Activated CD8-positive, alpha-beta memory T cell treated with anti-CD3 and anti-CD28 coated beads for 36 hours (primary cell): ENCODE measurements around the gene MALT1. TPM values are rescaled to one million over a fixed set of nuclear protein-coding genes. Genes with fewer than 3 reads are reported as not detected.

Experiments used
- CTCF ChIA-PET: fragments of 350-600 bp; sonication (Branson Sonifier 250); formaldehyde crosslinking; loops from one replicate; lab custom pipeline; 2021; ENCODE audit warnings: antibody characterized with exemption; lab: Charles Lee
- POLR2A ChIA-PET: fragments of 350-600 bp; sonication (Branson Sonifier 250); formaldehyde crosslinking; loops from one replicate; lab custom pipeline; 2021; ENCODE audit warnings: antibody characterized with exemption; lab: Charles Lee
- total RNA-seq, 2 experiments: library from RNA; stranded (reverse); gene quantifications; one replicate each; pipeline ENCODE4 v1.2.3, GENCODE V29; 2021

The MALT1 gene
- total RNA-seq, 2 experiments from 2014 or later = 30.3 to 32.9 TPM

DNA sequence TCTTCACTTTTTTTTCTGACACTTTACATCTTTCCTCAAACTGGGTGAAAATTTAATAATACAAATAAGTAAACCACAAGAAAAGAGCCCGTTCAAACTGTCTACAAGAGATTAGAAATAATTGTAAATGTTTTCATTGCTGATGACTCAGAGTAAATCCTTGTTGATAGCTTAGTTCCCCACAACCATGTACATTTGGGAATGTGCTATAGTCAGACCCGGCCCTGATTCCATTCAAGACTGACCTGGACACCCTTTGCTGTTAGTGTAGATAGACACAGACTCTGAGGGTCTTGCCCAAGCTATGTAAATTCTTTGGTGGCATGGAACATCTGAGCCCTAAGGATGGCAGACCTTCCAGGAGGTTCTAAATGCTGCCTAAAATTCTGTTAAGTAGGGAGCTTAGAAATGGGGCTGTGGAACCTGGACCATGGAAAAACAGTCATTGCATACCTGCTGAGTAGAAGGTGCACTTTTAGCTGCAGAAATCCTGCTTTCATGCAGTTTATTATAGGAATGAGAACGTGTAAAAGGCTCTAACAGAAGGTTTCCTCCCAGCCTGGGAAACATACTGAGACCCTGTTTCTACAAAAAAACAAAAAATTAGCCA lies 3.7 kb downstream of the MALT1 start:
- ChIA-PET POLR2A (no interaction called here), CTCF (interaction anchor here (1.3 kb wide), 1 partner anchor 146 kb away, joined by 3 read pairs; no protein-coding TSS in a partner anchor)

DNA sequence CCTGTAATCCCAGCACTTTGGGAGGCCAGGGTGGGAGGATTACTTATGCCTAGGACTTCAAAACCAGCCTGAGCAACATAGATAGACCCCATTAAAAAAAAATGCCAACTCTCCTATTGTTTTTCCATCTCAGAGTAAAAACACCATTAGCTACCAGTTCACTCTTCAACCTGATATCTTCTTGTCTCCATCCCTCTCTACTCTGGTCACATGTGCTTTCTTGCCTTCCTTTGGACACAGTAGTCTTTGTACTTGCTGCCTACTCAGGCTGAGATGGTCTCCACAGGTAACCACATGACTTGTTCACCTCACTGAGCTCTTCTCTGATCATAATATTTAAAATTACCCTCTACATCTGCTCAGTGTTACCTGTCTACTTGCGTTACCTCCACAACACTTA lies 5.0 kb downstream of the MALT1 start:
- POLR2A ChIA-PET = no interaction called here
- CTCF ChIA-PET = no interaction called here

DNA sequence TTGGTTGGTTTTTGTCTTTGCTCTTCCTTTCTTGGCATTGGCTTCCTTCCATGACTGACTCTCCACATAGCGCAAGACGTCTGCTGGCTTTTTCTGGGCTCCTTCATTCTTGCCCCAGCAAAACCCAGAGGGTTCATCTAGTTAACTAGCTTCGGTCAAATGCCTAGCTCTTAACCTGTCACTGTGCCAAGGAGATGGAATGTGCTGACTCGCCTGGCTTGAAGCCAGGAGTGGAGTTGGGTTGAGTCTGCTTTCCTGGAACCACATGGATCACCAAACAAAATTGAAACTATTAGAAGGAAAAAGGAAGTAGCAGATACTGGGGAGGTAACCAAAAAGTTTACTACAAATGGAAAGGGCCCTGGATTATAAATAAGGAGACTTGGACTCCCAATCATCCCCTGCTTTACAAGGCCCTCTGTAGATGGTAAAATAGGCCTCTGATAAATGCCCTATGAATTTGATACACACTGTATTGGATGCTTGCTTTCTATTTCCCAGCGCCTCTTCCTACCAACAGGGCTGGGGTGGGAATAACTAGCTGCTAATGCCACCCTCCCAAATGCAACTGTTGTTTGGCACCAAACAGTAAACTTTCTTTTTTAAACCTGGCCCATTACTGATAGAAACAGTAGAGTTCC lies 11.3 kb downstream of the MALT1 start:
- ChIA-PET POLR2A (interaction anchor here (0.8 kb wide), 1 partner anchor 11 kb away, joined by 4 read pairs; the partner anchor contains the start of gene MALT1), CTCF (no interaction called here)

DNA sequence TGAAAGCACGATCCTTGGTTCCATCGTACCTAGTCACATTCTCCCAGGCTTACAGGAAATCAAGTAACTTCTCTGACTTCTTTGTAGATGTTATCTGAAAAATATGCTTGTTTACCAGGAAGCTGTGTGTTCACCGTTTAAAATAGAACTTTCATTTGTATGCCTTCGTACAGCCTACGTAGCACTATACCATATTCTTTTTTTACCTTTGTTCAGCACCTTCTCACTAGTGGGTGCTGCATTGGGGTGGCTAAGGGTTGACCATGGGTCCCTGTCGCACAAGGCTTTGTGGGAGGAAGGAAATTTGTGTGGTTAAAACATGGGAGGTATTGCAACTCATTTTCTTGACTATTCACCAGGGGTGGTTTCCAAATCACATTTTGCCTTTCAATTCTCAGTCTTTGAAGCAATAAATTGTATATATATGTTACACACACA lies 16.6 kb downstream of the MALT1 start:
- CTCF ChIA-PET = interaction anchor here (1.8 kb wide), 1 partner anchor 16 kb away, joined by 5 read pairs; the partner anchor contains the start of gene MALT1
- POLR2A ChIA-PET = interaction anchor here (1.5 kb wide), 1 partner anchor 16 kb away, joined by 4 read pairs; no protein-coding TSS in a partner anchor

DNA sequence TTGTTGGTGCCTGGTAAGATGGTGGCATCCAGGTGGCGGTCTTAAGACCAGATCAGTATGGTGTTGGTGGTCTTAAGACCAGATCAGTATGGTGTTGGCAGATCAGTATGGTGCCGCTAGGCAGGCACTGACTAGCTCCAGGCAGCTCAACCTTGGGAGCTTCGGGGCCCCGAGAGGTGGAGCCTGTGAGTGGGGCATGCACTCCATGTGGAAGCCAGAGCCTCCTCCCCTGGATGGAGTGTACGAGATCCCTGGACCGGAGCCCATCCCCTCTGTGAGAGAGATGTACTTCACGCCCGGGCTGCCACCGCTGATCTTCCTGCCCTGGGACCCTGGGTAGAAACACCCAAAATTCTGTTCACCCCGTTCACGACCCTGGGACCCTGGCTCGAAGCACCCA lies 19.0 kb downstream of the MALT1 start:
- ChIA-PET POLR2A (interaction anchor here (1.0 kb wide), 1 partner anchor 19 kb away, joined by 4 read pairs; the partner anchor contains the start of gene MALT1), CTCF (no interaction called here)

DNA sequence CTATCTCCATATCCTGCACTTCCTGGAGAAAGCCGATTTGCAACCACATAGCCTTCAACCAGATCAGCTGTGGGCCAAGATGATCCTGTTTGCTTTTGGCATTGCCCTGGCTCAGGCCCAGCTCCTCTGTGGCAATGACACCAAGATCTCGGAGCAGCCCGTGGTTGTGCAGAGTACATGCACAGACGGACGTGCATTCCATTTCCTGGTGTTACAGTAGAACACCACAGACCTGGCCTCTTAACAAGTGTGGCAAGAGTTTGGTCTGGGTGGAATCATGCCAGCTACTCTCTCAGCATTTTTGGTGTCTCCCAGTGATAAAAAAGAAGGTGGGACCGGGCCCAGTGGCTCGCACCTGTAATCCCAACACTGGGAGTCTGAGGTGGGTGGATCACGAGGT lies 20.0 kb downstream of the MALT1 start:
- ChIA-PET CTCF (interaction anchor here (0.6 to 0.8 kb wide), 2 partner anchors 20 to 70 kb away, joined by 3 read pairs; partner anchors contain the start of gene MALT1), POLR2A (interaction anchor here (0.5 to 0.7 kb wide), 2 partner anchors 11 to 349 kb away, joined by 3 read pairs; no protein-coding TSS in a partner anchor)

DNA sequence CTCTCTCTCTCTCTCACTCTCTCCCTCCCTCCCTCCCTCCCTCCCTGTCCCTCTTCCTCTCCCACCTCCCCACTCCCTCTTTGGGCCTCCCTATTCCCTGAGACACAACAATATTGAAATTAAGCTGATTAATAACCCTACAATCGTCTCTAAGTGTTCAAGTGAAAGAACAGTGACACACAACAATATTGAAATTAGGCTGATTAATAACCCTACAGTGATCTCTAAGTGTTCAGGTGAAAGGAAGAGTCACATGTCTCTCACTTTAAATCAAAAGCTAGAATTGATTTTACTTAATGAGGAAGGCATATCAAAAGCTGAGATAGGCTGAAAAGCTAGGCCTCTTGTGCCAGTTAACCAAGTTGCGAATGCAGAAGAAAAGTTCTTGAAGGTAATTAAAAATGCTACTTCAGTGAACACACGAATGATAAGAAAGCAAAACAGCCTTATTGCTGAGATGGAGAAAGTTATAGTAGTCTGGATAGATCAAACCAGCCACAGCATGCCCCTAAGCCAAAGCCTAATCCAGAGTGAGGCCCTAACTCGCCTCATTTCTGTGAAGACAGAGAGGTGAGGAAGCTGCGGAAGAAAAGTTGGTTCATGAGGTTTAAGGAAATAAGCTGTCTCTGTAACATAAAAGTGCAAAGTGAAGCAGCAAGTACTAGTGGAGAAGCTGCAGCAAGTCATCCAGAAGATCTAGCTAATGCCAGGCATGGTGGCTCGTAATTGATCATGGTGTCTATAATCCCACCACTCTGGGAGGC lies 21.3 kb downstream of the MALT1 start:
- CTCF ChIA-PET = interaction anchor here (0.6 to 1.3 kb wide), 7 partner anchors 21 to 198 kb away, joined by 3 to 5 read pairs (median 3); no protein-coding TSS in a partner anchor
- POLR2A ChIA-PET = interaction anchor here (0.6 to 2.1 kb wide), 3 partner anchors 12 to 42 kb away, joined by 3 to 12 read pairs (median 4); partner anchors contain the start of gene MALT1

DNA sequence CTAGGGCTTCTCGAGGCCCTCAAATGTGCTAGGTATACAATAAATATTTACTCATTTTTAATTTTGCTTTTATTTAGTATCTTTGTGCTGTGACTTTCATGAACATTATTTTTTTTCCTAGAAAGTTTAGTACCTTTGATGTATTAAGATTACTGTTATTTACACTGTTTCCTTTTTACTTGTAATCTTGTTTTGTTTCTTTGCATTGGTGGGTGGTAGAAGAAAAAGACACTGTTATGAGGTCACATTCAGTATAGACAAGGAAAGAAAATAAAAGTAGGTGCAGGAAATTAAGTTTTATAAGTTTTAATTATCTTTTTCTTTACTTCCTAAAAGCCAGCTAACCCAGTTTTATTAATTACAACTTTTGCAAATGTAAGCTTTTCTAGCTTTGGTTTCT lies 23.0 kb downstream of the MALT1 start:
- CTCF ChIA-PET = no interaction called here

DNA sequence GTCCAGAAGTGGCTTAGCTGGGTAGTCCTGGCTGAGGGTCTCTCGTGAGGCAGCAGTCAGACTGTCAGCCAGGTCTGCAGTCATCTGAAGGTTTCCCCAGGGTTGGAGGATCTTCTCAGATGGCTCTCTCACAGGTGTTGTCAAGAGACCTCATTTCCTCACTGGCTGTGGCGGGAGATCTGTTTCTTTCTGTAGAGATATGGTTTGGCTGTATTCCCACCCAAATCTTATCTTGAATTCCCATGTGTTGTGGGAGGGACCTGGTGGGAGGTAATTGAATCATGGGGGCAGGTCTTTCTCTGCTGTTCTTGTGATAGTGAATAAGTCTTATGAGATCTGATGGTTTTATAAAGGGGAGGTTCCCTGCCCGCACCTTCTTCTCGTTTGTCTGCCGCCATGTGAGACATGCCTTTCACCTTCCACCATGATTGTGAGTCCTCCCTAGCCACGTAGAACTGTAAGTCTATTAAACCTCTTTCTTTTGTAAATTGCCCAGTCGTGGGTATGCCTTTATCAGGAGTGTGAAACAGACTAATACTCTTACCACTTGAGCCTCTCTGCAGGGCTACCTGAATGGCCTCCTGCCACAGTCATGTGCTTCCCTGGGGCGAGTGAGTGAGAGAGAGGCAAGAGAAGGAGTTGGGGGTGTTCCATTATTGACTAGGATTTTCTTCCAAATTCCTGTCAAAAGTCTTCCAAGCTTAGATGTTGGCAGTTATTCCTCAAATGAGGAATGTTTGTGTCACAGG lies 23.6 kb downstream of the MALT1 start:
- CTCF ChIA-PET = interaction anchor here (1.1 kb wide), 1 partner anchor 24 kb away, joined by 3 read pairs; the partner anchor contains the start of gene MALT1
- POLR2A ChIA-PET = no interaction called here

More for the DNA sequence above, 23.0 kb downstream of the MALT1 start:
- POLR2A ChIA-PET = no interaction called here

DNA sequence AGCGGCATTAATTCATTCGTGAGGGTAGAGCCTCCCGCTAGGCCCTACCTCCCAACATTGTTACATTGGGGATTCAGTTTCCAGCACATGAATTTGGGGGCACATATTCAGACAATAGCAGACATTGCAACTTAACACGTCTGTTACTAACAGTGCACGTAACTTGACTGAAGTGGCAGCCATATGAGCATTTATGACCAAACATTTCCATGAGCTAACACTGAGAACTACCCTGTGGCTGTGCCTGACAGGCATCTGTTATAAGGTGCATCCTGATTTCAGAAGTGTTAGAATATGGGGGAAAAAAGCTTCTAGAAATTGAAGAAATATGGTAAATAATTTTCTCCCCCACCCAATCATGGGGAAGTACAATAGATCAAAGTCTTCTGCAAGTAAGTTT lies 24.5 kb downstream of the MALT1 start:
- POLR2A ChIA-PET = no interaction called here
- CTCF ChIA-PET = interaction anchor here (1.1 kb wide), 1 partner anchor 25 kb away, joined by 3 read pairs; the partner anchor contains the start of gene MALT1

DNA sequence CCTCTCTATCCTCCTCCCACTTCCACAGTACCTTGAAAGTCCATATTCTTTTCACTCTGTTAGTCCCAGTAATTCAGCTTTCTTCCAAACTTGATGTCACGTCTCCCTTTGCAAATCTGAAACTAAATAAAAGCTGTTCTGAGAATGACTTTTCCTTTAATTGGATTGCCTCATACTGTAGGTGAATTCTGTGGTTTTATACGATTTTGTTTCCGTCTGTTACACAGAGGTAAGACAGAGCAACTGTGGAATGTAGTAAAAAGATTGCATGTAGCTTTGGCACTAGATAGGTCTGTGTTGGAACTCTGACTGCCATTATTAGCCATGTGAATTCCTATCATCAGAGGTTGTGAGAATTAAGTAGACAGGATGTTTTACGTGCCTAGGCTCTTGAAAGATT lies 25.9 kb downstream of the MALT1 start:
- ChIA-PET POLR2A (no interaction called here), CTCF (interaction anchor here (0.7 kb wide), 1 partner anchor 38 kb away, joined by 3 read pairs; no protein-coding TSS in a partner anchor)

DNA sequence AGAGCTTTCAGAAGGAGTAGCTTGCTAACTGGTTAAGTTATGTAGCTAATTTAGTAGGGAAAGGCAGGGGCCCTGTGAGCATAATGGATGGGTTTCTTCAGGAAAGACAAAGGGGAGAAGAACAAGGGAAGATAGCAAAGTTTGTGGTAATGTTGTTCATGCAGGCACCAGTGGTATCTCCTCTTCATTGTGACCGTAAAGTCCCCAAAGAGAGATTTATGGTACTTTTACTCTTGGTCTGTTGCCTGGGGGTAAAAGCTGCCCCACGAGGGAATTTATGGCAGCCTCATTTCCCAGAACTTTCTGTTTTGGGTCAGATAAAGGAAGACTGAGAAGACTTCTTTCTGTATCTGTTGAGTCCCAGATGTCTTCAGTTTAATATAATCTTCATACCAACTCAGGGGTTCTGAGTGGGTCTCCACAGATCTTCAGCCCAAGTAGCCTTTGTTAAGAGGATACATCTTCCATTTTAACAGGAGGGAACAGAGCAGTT lies 27.5 kb downstream of the MALT1 start:
- ChIA-PET POLR2A (no interaction called here), CTCF (no interaction called here)

DNA sequence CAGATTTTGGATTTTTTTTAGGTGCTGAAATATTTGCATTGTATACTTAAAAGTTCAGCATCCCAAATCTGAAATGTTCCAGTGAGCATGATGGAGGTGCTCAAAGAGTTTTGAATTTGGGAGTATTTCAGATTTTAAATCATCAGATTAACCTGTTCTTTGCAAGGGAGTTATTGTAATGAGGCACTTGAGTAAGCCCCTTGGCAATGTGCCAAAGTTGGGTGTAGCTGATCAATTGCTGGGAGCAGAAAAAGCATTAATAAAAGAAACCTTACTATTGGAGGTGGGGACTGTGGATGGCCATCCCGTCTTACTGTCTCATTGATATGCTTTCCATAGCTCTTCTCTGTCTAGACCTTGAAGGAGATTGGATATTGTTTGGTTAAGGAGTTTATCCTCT lies 28.3 kb downstream of the MALT1 start:
- ChIA-PET POLR2A (interaction anchor here (1.2 kb wide), 1 partner anchor 28 kb away, joined by 8 read pairs; the partner anchor contains the start of gene MALT1), CTCF (no interaction called here)

DNA sequence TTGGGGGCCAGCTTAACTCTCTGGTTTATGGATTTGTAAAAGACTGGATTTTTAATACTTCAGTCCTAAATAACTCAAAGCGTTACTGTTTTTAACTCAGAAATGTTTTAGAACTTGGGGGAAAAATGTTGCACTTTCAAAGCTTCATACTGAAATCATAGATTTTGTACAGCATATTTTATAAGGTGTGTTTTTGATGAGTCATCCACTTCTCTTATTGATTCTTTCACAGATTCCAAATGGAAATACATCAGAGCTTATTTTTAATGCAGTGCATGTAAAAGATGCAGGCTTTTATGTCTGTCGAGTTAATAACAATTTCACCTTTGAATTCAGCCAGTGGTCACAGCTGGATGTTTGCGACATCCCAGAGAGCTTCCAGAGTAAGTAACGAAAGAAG lies 28.9 kb downstream of the MALT1 start:
- ChIA-PET POLR2A (interaction anchor here (1.2 kb wide), 1 partner anchor 29 kb away, joined by 8 read pairs; the partner anchor contains the start of gene MALT1), CTCF (no interaction called here)

DNA sequence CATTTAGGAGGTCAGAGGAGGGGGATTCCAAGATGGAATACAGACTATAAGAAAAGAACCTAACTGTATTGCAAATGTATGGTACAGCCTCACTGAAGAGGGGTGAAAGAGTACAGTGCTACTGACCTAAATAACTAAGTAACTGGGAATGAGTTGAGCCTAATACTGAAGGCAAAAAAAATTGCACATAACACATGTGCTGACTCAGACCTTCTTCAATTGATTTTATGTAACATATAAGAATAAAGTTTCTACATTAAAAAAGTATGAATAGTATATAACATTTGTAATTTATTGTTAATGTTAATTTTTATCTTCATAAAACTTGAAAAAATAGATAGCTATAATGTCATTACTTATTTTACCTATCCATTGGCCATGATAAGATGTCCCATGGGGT lies 41.7 kb downstream of the MALT1 start:
- ChIA-PET CTCF (interaction anchor here (0.6 kb wide), 1 partner anchor 97 kb away, joined by 3 read pairs; no protein-coding TSS in a partner anchor), POLR2A (no interaction called here)

DNA sequence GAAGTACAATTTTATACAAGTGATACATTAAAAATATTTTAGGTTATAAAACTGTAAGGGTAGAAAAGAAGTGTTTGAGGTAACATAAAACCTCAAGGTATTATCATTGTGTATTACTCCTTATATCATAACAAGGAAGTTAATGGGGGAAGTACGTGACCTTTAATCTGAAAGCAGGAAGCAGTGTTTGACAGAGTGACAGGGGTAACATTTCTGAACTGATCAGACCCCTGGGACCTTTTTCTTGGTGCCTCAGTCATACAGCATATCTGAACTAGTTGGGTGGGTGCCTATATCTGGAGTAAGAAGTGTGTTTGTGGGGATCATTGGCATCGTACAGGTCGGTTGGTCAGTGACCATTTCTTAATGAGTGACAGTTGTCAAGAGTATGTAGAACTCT lies 43.0 kb downstream of the MALT1 start:
- CTCF ChIA-PET = no interaction called here

DNA sequence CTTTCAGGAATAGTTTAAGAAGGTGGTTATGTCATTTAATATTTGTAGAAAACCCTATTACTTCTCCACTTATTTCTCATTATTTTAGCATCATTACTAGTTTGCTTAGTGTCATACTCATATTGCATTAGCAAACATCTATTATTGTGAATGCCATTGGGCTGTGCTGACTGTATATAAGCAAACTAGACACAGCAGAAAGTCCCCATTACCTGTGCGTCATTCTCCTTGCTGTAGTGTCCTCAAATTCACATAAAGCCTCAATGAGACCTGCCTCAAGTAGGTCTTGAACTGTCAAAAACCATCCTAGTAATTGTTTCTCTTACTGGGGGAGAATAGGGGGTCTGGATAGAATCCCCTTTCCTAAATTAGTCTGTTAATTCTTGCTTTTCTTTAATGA lies 43.6 kb downstream of the MALT1 start:
- POLR2A ChIA-PET = no interaction called here

More for the DNA sequence above, 43.0 kb downstream of the MALT1 start:
- POLR2A ChIA-PET = no interaction called here

DNA sequence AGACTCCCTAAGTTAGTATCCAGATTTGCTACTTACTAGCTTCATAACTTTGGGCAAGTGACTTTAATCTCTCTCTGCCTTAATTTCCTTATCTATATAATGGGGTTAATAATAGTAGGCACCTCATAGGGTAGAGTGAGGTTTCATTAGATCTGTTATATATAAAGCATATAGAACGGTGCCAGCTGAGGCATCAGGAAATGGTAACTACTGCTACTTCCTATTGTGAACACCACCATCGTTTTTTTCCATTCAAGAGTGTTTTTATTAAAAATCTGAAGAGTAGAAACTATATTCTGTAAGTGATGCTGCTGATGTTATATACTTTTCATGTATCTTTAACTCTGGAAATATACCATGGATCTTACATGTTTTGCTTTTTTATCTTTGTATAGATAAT lies 44.3 kb downstream of the MALT1 start:
- CTCF ChIA-PET = no interaction called here
- POLR2A ChIA-PET = interaction anchor here (0.5 kb wide), 1 partner anchor 43 kb away, joined by 8 read pairs; no protein-coding TSS in a partner anchor

More for the DNA sequence above, 43.6 kb downstream of the MALT1 start:
- CTCF ChIA-PET = no interaction called here
